GM18505 (cell line): Measurements from ENCODE around the gene CRELD1.
A peak's percentile ranks its signal among the peaks of the same experiment; 100 is the strongest.

ENCODE experiments used
- ATAC-seq: cut with Tn5 transposase; IDR thresholded peaks from one replicate; pipeline ENCODE4 v1.9.1; 2021; ENCODE audit not compliant: unreplicated experiment
- POLR2A ChIP-seq: IDR thresholded peaks from 4 replicates; pipeline ENCODE4 v1.6.1; 2011; ENCODE audit warnings: borderline replicate concordance; ENCODE audit not compliant: insufficient read depth, insufficient read length; ENCODE audit errors: extremely low read depth

Gene CRELD1

DNA sequence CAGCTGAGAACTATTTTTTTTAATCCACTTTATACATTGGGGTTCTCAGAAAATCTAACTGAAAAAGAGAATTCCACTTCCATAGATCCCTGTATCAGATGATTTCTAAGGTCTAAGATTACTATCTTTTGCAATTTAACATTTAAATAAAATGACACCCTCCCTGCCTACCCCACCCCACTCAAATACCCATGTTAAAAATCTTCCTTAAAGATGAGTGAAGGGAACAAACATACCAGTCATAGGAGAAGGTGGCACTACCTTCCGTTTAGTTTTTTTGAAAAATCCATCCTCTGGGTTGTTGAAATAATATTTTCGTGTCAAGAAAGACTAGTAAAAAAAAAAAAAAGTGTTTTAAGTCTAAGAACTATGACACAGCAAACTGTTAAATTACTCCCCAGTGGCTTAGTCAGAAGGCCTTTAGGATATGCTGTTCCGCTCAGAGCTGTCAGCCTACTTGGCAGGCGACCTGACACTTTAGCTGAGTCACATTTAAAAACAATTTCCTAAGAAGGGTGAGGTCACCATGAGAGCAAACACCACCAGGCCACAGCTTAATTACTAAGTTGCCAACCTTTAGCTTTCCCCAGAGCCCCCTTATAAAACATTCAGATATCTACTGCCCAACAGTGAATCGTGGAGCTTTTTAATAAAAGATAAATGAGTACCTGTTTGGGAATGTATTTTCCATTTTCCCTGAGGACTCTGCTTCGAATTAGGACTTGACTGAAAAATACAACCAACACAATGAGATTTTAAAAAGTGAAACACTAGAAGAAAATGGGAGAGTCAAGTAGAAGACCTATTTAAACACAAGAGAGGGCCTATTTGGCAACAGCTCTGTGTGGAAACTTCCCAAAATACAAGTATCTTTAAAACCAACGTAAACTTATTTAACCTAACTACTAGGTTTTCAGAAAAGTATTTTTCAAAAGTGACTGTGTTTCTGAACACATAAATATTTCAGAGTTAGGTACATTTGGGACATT, 43.4 kb downstream of the CRELD1 start:
- no peak for TF ChIP-seq POLR2A
- no peak for ATAC-seq

DNA sequence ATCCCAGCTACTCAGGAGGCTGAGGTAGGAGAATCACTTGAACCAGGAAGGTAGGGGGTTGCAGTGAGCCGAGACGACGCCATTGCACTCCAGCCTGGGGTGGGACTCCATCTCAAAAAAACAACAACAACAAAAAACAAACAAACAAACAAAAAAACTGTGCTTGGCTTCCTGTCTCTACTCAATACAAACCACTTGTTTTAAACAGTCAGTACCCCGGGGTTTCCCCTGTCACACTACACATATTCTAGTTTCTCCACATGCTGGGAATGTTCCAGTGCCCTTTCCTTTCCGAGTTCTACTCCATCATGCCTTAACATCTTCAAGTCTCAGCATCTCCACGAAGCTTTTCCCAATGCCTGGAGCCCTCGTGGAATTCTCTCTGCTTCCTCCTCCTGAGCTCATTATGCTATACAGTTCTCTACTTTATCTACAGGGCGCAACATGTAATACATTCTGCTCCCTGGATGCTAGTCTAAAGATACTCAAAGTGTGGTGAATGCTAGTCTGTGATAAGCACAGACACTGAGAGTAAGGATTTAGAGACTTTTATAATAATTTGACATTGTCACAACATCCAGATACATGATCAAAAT, 45.2 kb downstream of the CRELD1 start:
- no peak for ATAC-seq
- TF ChIP-seq POLR2A = no peak

DNA sequence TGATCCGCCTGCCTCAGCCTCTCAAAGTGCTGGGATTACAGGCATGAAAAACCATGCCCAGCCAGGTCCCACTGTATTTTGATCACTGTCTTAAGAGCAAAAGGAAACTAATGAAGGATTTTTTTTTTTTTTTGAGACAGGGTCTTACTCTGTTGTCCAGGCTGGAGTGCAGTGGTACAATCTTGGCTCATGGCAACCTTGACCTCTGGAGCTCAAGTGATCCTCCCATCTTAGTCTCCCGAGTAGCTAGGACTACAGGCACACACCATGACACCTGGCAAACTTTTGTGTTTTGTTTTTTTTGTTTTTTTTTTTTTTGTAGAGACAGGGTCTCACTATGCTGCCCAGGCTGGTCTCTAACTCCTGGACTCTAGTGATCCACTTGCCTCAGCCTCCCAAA, 46.6 kb downstream of the CRELD1 start:
- TF ChIP-seq POLR2A = no peak
- no peak for ATAC-seq

DNA sequence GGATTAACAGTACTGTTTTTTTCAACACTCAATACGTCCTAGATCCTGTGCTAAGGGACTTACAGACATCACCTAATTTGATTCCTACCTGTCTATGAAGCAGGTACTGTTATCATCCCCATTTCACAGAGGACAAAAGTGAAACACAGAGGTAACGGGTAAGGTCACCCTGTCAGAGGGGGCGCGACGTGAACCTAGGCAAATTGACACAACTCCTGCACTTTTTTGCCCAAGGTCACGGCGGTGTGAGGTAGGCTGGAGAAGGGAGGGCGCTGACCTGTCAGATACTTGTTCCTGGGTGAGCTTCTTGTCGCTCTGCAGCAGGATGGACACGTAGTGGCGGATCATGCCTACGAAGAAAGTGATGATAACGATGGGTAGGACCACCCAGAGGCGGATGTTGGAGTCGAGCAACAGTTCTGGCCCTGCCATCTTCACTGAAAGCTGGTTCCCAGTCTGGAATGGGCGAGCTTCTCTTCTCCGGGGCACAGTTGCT, 52.6 kb downstream of the CRELD1 start:
- TF ChIP-seq POLR2A = no peak
- ATAC-seq = peak; percentile 33

DNA sequence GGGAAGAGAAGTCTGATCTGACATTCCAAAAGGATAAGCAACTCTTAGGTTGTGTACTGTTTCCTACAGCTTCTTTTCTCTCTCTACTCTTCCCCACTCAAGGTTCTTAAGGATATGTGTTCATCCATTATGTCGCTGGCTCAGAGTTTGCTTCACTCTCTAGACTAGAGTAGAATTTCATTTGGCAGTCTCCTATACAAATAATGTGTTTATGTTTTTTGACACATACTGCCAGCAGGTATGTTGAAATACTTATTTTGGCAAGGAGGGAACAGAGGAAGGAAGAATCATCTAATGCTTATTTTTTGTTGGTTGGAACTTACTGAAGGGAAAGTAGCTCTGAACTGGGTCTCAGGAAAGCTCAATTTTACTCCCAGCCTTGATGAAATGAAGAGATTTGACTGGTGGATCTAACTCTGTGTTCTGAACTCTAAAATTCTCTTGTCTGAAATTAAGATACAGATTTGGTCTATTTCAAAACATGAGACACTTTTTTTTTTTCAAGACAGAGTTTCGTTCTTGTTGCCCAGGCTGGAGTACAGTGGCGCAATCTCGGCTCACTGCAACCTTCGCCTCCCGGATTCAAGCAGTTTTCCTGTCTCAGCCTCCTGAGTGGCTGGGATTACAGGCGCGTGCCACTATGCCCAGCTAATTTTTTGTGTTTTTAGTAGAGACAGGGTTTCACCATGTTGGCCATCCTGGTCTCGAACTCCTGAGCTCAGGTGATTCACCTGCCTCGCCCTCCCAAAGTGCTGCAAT, 60.6 kb downstream of the CRELD1 start:
- TF ChIP-seq POLR2A = no peak

More for the DNA sequence above, 60.6 kb downstream of the CRELD1 start:
- ATAC-seq = no peak
